CD14-positive monocyte (primary cell): ENCODE data around the gene CLPSL2. TPM values are rescaled to one million over a fixed set of nuclear protein-coding genes. Genes with fewer than 3 reads are reported as not detected.

Experiments used
- DNase-seq, 3 donors: peaks; one replicate each; pipeline ENCODE4 v3.0.0-alpha.2; 2011 to 2022
- H2AFZ ChIP-seq: 2 replicates; pipeline ENCODE4 v1.6.0; 2012; ENCODE audit warnings: mild to moderate bottlenecking, low read depth, low read length, inconsistent platforms; ENCODE audit not compliant: insufficient read depth, poor library complexity, severe bottlenecking
- H3K27ac ChIP-seq, 2 donors: 1 replicate in 1 of 2; 2 replicates in 1 of 2; pipeline ENCODE4 v1.5.1; 2012 to 2013; ENCODE audit warnings: low read length in 2 of 2, control low read depth in 1 of 2, inconsistent platforms in 1 of 2, low read depth in 1 of 2, mild to moderate bottlenecking in 1 of 2
- H3K27me3 ChIP-seq, 2 donors: one replicate each; pipeline versions ENCODE4 v1.6.0 to v1.6.1; 2011 to 2013; ENCODE audit warnings: low read length in 2 of 2; ENCODE audit not compliant: control insufficient read depth in 2 of 2, insufficient read depth in 2 of 2
- H3K36me3 ChIP-seq, 2 donors: replicated peaks in 1 of 2; 1 replicate in 1 of 2; 2 replicates in 1 of 2; pipeline versions ENCODE4 v1.5.1 to v1.6.1; 2012 to 2013; ENCODE audit warnings: low read length in 2 of 2, control low read depth in 1 of 2, inconsistent platforms in 1 of 2, mild to moderate bottlenecking in 1 of 2; ENCODE audit not compliant: insufficient read depth in 2 of 2, control insufficient read depth in 1 of 2
- H3K4me1 ChIP-seq, 2 donors: 1 replicate in 1 of 2; 2 replicates in 1 of 2; pipeline versions ENCODE4 v1.5.1 to v1.6.1; 2012 to 2013; ENCODE audit warnings: low read length in 2 of 2, control low read depth in 1 of 2, inconsistent platforms in 1 of 2, mild to moderate bottlenecking in 1 of 2, moderate library complexity in 1 of 2; ENCODE audit not compliant: insufficient read depth in 2 of 2, control insufficient read depth in 1 of 2
- H3K4me2 ChIP-seq: replicated peaks from 2 replicates; pipeline ENCODE3; 2012; ENCODE audit warnings: low read length, moderate library complexity, mild to moderate bottlenecking; ENCODE audit not compliant: poor library complexity, severe bottlenecking; ENCODE audit errors: extremely low read depth
- H3K4me3 ChIP-seq, 3 experiments: fragments of 200-600 bp in 1 of 3; sonication (generic) in 1 of 3; replicated peaks in 1 of 3; 1 replicate in 2 of 3; 2 replicates in 1 of 3; pipeline ENCODE4 v1.5.1; 2011 to 2013; ENCODE audit warnings: low read length in 3 of 3, mild to moderate bottlenecking in 3 of 3, control low read depth in 2 of 3, low read depth in 2 of 3, inconsistent platforms in 1 of 3, moderate library complexity in 1 of 3
- H3K79me2 ChIP-seq: 2 replicates; pipeline ENCODE4 v1.6.0; 2012; ENCODE audit warnings: mild to moderate bottlenecking, control low read depth, inconsistent platforms, low read length, moderate library complexity; ENCODE audit not compliant: insufficient read depth
- H3K9ac ChIP-seq: 2 replicates; pipeline ENCODE4 v1.6.0; 2017; ENCODE audit warnings: low read length, mild to moderate bottlenecking; ENCODE audit not compliant: insufficient read depth, poor library complexity, severe bottlenecking
- H3K9me3 ChIP-seq, 2 donors: replicated peaks in 1 of 2; 1 replicate in 1 of 2; 2 replicates in 1 of 2; pipeline versions ENCODE4 v1.5.1 to v1.6.1; 2012 to 2013; ENCODE audit warnings: low read length in 2 of 2, control low read depth in 1 of 2; ENCODE audit not compliant: control insufficient read depth in 1 of 2, insufficient read depth in 1 of 2
- H4K20me1 ChIP-seq: 2 replicates; pipeline ENCODE4 v1.6.0; 2012; ENCODE audit warnings: mild to moderate bottlenecking, low read length, control low read depth, moderate library complexity; ENCODE audit not compliant: insufficient read depth
- H3K27ac Mint-ChIP-seq, 7 donors: one replicate each; pipeline ENCODE4 v1.8.0; 2020; ENCODE audit warnings: mild to moderate bottlenecking in 7 of 7, mixed read lengths in 7 of 7, moderate library complexity in 6 of 7, inconsistent platforms in 2 of 7
- H3K27me3 Mint-ChIP-seq, 3 donors: one replicate each; pipeline ENCODE4 v1.8.0; 2021 to 2022; ENCODE audit warnings: low read depth in 3 of 3, mild to moderate bottlenecking in 3 of 3, mixed read lengths in 3 of 3, moderate library complexity in 3 of 3, inconsistent platforms in 1 of 3
- H3K36me3 Mint-ChIP-seq, 2 donors: one replicate each; pipeline ENCODE4 v1.8.0; 2020; ENCODE audit warnings: mixed read lengths in 2 of 2, inconsistent platforms in 1 of 2, mild to moderate bottlenecking in 1 of 2
- H3K4me1 Mint-ChIP-seq: one replicate; pipeline ENCODE4 v1.8.0; 2020; ENCODE audit warnings: mild to moderate bottlenecking, mixed read lengths
- H3K4me3 Mint-ChIP-seq, 2 donors: one replicate each; pipeline ENCODE4 v1.8.0; 2020; ENCODE audit warnings: mild to moderate bottlenecking in 2 of 2, mixed read lengths in 2 of 2, moderate library complexity in 1 of 2
- H3K9me3 Mint-ChIP-seq, 7 donors: one replicate each; pipeline ENCODE4 v1.8.0; 2020 to 2022; ENCODE audit warnings: mixed read lengths in 7 of 7, mild to moderate bottlenecking in 6 of 7, moderate library complexity in 6 of 7, inconsistent platforms in 2 of 7
- CTCF ChIP-seq: fragments of 200-600 bp; IDR thresholded peaks from one replicate; pipeline ENCODE4 v1.8.0; 2022; ENCODE audit warnings: antibody characterized with exemption, mild to moderate bottlenecking
- WGBS: methylation state at CpG from one replicate; pipeline ENCODE4 v1.1.5; 2013; ENCODE audit warnings: missing lambda C conversion rate; ENCODE audit not compliant: insufficient coverage; 5-methylcytosine and 5-hydroxymethylcytosine counted together
- intact Hi-C, 2 donors: fragments of 100-400 bp; cut with micrococcal nuclease; formaldehyde crosslinking; loops; one replicate each; pipeline versions ENCODE4 v1.15.0 to v1.15.1; 2023
- polyA plus RNA-seq, 3 donors: library from polyadenylated mRNA; depleted of rRNA in 1 of 3; unstranded in 2 of 3; stranded (reverse) in 1 of 3; fragments of 300-500 nt in 2 of 3; fragments of >200 nt in 1 of 3; fragmentation: Illumina TruSeq in 2 of 3; gene quantifications; 1 replicate in 2 of 3; 2 replicates in 1 of 3; pipeline ENCODE4 v1.2.3, GENCODE V29; 2012 to 2021

Gene CLPSL2
- polyA plus RNA-seq, 3 donors: not detected

- Histone ChIP-seq H3K36me3 (no peaks in the 10 kb centered on the region), H2AFZ (peak overlapping the region; percentile 85), H3K79me2 (peaks cover 10% of the 10 kb centered on the region), H3K4me3 (peak overlapping the region; percentile 37 to 95 (median 44)), H3K27ac (peak overlapping the region; percentile 83 to 85), H3K9ac (peak overlapping the region; percentile 72), H3K9me3 (no peaks in the 10 kb centered on the region), H3K4me1 (peaks cover 79 to 91% of the 10 kb centered on the region in 2 donors), H3K27me3 (no peaks in the 10 kb centered on the region), H3K4me2 (peak overlapping the region; percentile 89), H4K20me1 (no peaks in the 10 kb centered on the region)
- DNase-seq: peak in 1 of 3 donors; percentile 39
- intact Hi-C loops: no loop called here
- TF ChIP-seq CTCF: no peak
- Mint-ChIP-seq H3K36me3 (no peaks in the 10 kb centered on the region), H3K27ac (peak overlapping the region; percentile 76 to 96 (median 92)), H3K4me3 (peak overlapping the region; percentile 73 to 80), H3K27me3 (peaks cover 0 to 5% (median 2%) of the 10 kb centered on the region in 3 donors), H3K9me3 (no peaks in the 10 kb centered on the region), H3K4me1 (peaks cover 85% of the 10 kb centered on the region)
- WGBS: 14% methylated on average over 23 of the region's 29 CpGs
These were observed 49.0 kb upstream of the CLPSL2 start for GRCh38 chr6:35727231-35727934.

- no peaks in the 10 kb centered on the region for H4K20me1 ChIP-seq
- H3K4me1 ChIP-seq: peaks cover 85 to 96% of the 10 kb centered on the region in 2 donors
- H3K27ac ChIP-seq: peak overlapping the region; percentile 83 to 85
- H3K9ac ChIP-seq: peak overlapping the region; percentile 72
- H3K4me3 ChIP-seq: peak overlapping the region; percentile 37 to 95 (median 44)
- no peaks in the 10 kb centered on the region for H3K27me3 ChIP-seq
- H3K9me3 ChIP-seq: no peaks in the 10 kb centered on the region
- intact Hi-C loops: loop anchor here in 1 of 2 donors (2.0 kb wide), 1 partner anchor 41 kb away; no protein-coding TSS in a partner anchor
- TF ChIP-seq CTCF: no peak
- Mint-ChIP-seq H3K9me3 (no peaks in the 10 kb centered on the region), H3K4me3 (peak overlapping the region; percentile 75 to 83), H3K27me3 (peaks cover 0 to 5% (median 0%) of the 10 kb centered on the region in 3 donors), H3K36me3 (no peaks in the 10 kb centered on the region), H3K27ac (peak overlapping the region; percentile 76 to 96 (median 94)), H3K4me1 (peaks cover 89% of the 10 kb centered on the region)
- peak; percentile 87 to 91 (median 88) for DNase-seq
- H2AFZ ChIP-seq: peak overlapping the region; percentile 85
- H3K4me2 ChIP-seq: peak overlapping the region; percentile 89
- WGBS: under 1% methylated on average over 53 of the region's 57 CpGs
- H3K36me3 ChIP-seq: no peaks in the 10 kb centered on the region
- peaks cover 10% of the 10 kb centered on the region for H3K79me2 ChIP-seq
These were observed 48.3 kb upstream of the CLPSL2 start for GRCh38 chr6:35727935-35728682.
